GM06990 (cell line): ENCODE data around the gene SERPINB4.
"Not testable (repeated sequence)": the region's sequence is repeated elsewhere in the genome, so short reads cannot be mapped to it uniquely, and the experiment has no call there.

Experiments used
- DNase-seq: peaks from one replicate; pipeline ENCODE4 v3.0.0-alpha.2; 2011; ENCODE audit not compliant: insufficient read length; ENCODE audit errors: extremely low read depth
- H3K27me3 ChIP-seq: replicated peaks from 2 replicates; pipeline ENCODE4 v1.6.0; 2011; ENCODE audit warnings: low read length; ENCODE audit not compliant: control insufficient read depth, insufficient read depth
- H3K36me3 ChIP-seq: 2 replicates; pipeline ENCODE4 v1.5.1; 2011; ENCODE audit warnings: low read length; ENCODE audit not compliant: control insufficient read depth, insufficient read depth
- H3K4me3 ChIP-seq: replicated peaks from 2 replicates; pipeline ENCODE4 v1.5.1; 2011; ENCODE audit warnings: low read depth, mild to moderate bottlenecking, control low read depth, low read length
- TF ChIP-seq, protein P1 (sequence below): IDR thresholded peaks from 2 replicates; pipeline ENCODE4 v1.5.1; 2011; ENCODE audit warnings: low read length, control low read depth, mild to moderate bottlenecking, inconsistent platforms; ENCODE audit not compliant: insufficient read depth, poor library complexity, severe bottlenecking

Gene SERPINB4

GRCh38 chr18:63650271-63650670 lies 6.2 kb upstream of the SERPINB4 start:
- H3K4me3 ChIP-seq, DNase-seq, H3K36me3 ChIP-seq, H3K27me3 ChIP-seq: not testable (repeated sequence)

- no peak for DNase-seq
- H3K27me3 ChIP-seq = no peaks in the 10 kb centered on the region
- no peaks in the 10 kb centered on the region for H3K36me3 ChIP-seq
- TF ChIP-seq, protein P1, sequence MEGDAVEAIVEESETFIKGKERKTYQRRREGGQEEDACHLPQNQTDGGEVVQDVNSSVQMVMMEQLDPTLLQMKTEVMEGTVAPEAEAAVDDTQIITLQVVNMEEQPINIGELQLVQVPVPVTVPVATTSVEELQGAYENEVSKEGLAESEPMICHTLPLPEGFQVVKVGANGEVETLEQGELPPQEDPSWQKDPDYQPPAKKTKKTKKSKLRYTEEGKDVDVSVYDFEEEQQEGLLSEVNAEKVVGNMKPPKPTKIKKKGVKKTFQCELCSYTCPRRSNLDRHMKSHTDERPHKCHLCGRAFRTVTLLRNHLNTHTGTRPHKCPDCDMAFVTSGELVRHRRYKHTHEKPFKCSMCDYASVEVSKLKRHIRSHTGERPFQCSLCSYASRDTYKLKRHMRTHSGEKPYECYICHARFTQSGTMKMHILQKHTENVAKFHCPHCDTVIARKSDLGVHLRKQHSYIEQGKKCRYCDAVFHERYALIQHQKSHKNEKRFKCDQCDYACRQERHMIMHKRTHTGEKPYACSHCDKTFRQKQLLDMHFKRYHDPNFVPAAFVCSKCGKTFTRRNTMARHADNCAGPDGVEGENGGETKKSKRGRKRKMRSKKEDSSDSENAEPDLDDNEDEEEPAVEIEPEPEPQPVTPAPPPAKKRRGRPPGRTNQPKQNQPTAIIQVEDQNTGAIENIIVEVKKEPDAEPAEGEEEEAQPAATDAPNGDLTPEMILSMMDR = no peak
- no peak overlapping the region for H3K4me3 ChIP-seq
Measured at GRCh38 chr18:63648241-63648640, 4.2 kb upstream of the SERPINB4 start.

DNA sequence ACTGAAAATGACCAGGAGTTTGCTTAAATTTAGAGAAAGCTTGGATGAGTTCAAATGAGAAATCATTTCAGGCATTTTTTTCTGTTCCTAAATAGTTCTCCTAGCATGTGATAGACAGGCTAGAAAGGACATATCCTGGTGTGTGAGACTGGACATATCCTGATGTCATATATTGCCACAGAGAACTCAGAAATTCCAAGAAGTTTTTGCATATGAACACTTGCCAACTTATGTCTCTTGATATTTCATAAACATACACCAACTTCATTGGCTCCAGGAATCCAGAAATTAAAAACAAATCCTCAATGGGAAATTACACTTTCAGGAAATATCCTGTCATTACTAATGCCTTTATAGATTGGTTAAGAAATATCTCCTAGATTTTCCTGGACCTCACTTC lies 2.9 kb upstream of the SERPINB4 start:
- no peak overlapping the region for H3K4me3 ChIP-seq
- H3K36me3 ChIP-seq = no peaks in the 10 kb centered on the region
- H3K27me3 ChIP-seq = no peaks in the 10 kb centered on the region
- DNase-seq = no peak
- TF ChIP-seq, protein P1 = no peak

- not testable (repeated sequence) for H3K27me3 ChIP-seq, H3K4me3 ChIP-seq, H3K36me3 ChIP-seq, DNase-seq
Measured at GRCh38 chr18:63644694-63645093, 638 bp upstream of the SERPINB4 start.

GRCh38 chr18:63642668-63643356 lies 1.2 kb downstream of the SERPINB4 start:
- not testable (repeated sequence) for H3K36me3 ChIP-seq, DNase-seq, H3K4me3 ChIP-seq, H3K27me3 ChIP-seq

DNA sequence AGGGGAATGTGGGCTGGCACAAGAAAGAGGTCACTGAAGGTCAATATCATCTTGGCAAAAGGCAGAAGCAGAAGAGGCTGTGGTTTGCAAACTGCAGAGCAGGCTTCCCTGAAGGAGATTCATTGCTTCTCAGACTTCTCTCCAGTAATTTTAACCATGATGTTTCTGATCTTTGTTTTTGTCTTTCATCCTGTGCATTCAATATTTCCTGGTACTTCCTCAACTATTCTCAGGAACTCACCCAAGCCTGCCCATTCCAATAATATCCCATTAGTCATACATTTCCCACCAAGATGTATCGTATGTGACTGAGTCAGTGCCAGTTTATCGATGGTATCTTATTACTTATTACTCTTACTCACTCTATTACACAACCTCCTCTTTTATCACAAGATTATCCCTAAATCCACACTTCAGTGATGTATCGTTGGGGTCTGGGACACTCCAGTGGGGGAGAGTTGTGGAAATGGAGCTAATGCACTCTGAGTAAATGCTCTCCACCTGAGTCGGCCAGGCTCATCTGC lies 2.8 kb downstream of the SERPINB4 start:
- H3K36me3 ChIP-seq, H3K27me3 ChIP-seq, DNase-seq, H3K4me3 ChIP-seq: not testable (repeated sequence)

- Histone ChIP-seq H3K27me3 (no peaks in the 10 kb centered on the region), H3K4me3 (no peak overlapping the region), H3K36me3 (no peaks in the 10 kb centered on the region)
- TF ChIP-seq, protein P1 = no peak
- DNase-seq = no peak
Measured at GRCh38 chr18:63637703-63638102, 6.4 kb downstream of the SERPINB4 start.

DNA sequence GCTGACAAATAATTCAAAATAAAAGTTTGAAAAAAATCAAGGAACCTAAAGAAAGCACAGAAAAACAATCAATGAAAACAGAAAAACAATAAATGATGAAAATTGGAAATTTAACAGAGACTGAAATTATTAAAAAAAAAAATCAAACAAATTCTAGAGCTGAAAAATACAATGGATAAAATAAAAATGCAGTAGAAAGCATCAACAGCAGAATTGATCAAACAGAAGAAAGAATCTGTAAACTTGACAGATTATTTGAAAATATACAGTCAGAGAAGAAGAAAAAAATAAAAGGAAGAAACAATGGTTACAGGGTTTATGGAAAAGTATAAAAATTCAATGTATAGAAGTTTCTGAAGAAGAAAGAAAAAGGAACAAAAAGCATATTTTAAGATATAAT lies 16.2 kb downstream of the SERPINB4 start:
- no peaks in the 10 kb centered on the region for H3K27me3 ChIP-seq
- no peaks in the 10 kb centered on the region for H3K36me3 ChIP-seq
- TF ChIP-seq, protein P1 = no peak
- H3K4me3 ChIP-seq = no peak overlapping the region
- no peak for DNase-seq
